NCI-H446 (cell line): ENCODE data around the gene LRRC38.
A peak's percentile ranks its signal among the peaks of the same experiment; 100 is the strongest.
"Not testable (repeated sequence)": the region's sequence is repeated elsewhere in the genome, so short reads cannot be mapped to it uniquely, and the experiment has no call there.

Source experiments
- DNase-seq, 2 experiments: peaks; one replicate each; lab custom pipeline; 2025; lab: John Stamatoyannopoulos, UW

The LRRC38 gene

GRCh38 chr1:13462682-13463081, 51.1 kb downstream of the LRRC38 start:
- DNase-seq: no peak

- no peak for DNase-seq
Observed at GRCh38 chr1:13461977-13462376, 51.8 kb downstream of the LRRC38 start.

GRCh38 chr1:13456904-13457532, 56.8 kb downstream of the LRRC38 start:
- no peak for DNase-seq

DNA sequence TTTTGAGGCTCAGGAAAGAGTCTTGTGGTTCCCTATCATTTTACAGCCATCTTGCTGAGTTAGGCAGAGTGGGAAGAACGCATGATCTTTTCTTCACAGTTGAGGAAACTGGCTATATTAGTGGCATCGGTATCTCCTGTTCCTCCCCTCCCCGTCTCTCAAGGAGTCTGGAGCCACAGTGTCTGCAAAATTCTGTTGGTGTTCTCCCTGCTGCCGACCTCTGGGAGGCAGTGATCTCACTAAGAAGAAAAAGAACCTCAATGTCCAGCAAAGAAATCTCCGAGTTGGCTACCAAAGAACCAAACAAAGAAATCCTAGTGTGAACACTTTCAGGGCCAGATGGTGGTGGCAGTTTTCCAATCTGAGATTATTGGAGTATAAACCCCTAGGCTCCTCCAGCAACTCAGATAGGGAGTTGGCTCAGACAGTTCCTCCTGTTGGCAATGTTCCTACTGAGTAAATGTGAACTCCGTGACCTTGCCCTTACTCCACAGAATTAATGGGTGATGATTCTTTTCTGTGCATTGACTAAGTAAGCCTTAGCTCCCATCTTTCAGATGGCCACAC, 62.3 kb downstream of the LRRC38 start:
- peak in 1 of 2 experiments; percentile 53 for DNase-seq

- DNase-seq: no peak
Observed at GRCh38 chr1:13450204-13450603, 63.6 kb downstream of the LRRC38 start.

- DNase-seq: no peak
Observed at GRCh38 chr1:13443335-13443979, 70.3 kb downstream of the LRRC38 start.

GRCh38 chr1:13439104-13439783, 74.6 kb downstream of the LRRC38 start:
- not testable (repeated sequence) for DNase-seq

DNA sequence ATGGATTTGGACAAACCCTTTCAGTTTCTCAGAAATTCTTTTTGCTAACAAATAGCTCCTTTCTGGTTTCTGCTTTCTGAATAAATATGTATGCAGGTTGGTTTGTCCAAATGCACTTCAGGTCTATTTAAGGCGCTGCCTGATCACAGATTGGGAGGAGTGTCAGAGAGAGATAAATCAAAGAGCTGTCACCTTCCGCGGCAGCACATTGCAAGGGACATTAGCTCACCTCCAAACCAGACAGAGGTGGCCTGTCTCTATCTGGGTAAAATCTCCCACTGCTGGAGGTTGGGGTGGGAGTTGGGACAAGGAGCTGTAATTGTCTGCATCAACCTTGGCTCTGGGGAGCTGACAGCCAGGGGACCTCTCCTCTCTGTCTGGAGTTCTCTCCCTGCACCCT, 78.3 kb downstream of the LRRC38 start:
- DNase-seq: no peak

DNA sequence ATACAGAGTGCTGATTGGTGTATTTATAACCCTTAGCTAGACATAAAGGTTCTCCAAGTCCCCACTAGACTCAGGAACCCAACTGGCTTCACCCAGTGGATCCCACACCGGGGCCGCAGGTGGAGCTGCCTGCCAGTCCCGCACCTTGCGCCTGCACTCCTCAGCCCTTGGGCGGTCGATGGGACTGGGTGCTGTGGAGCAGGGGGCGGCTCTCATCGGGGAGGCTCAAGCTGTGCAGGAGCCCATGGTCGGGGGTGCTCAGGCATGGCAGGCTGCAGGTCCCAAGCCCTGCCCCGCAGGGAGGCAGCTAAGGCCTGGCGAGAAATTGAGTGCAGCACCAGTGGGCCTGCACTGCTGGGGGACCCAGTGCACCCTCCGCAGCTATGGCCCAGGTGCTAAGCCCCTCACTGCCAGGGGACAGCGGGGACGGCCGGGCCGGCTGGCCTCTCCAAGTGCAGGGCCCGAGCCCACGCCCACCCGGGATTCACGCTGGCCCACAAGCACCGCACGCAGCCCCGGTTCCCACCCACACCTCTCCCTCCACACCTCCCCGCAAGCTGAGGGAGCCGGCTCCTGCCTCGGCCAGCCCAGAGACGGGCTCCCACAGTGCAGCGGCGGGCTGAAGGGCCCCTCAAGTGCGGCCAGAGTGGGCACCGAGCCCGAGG, 80.0 kb downstream of the LRRC38 start:
- DNase-seq: not testable (repeated sequence)

DNA sequence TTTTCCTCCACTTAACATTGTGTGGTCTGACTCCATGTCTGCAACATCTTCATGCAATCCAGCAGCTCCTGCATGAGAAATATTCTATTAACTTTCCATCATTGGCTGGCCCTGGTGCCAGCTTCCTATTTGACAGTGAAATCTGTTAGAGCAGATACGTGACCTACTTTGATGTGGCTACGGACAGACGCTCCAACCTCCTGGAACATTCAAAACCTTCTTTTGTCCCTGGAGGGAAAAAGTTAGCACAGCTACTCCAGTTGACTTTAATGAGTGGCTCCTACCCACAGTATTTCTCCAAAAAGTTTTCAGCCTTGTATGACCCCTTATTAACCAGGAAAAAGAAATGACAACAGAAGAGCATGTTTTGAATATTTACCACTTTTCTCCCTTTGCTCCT, 81.6 kb downstream of the LRRC38 start:
- DNase-seq: no peak

- no peak for DNase-seq
Observed at GRCh38 chr1:13430495-13430894, 83.3 kb downstream of the LRRC38 start.
